ENCODE data around the gene SLC48A1.
A peak's percentile ranks its signal among the peaks of the same experiment; 100 is the strongest.

Gene SLC48A1

DNA sequence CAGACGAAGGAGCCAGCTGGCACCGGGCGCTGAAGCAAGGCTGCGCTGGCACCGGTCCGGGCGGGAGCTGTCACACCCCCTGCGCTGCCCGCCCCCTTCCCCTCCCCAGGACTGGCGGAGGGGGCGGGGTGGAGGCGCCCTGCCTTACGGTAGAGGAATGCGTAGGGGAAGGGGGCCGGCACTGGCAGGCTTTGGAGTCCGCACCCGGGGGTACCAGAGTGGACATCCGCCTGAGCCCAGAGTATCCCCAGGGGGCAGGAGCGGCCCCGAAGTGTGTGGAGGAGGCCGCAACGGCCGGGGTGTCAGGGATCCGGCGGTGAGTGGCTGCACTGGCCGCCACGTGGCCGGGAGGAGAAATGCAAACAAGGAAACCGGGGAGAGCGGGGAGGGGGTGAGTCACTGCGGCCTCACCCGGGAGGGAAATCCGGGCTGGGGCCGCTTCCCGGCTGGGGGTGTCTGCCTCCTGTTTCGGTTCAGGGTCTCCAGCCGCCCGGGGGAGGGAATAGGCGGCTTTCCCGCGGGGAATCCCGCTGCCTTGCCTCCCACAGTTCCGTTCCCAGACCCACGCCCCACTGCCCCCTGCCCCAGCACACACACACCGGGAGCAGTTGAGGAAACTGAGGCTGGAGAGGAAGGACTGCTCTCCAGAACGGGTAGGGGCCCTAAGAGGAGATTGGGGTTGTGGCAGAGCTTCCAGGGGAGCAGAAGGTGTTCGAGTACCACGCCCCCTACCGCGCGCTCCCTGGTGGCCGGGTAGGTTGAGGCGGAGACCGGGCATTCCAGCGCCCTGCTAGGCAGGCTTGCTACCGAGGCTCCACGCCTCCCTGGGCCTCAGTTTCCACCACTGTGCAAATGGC is 14.0 kb upstream of the SLC48A1 start, which contains the start of gene RAPGEF3:
RAPGEF3 (minus strand) TSS at position 47 of the 857 bp plus-strand sequence. CDS start 324 bp downstream, outside the sequence.
- DNase-seq = peak; percentile 55

DNA sequence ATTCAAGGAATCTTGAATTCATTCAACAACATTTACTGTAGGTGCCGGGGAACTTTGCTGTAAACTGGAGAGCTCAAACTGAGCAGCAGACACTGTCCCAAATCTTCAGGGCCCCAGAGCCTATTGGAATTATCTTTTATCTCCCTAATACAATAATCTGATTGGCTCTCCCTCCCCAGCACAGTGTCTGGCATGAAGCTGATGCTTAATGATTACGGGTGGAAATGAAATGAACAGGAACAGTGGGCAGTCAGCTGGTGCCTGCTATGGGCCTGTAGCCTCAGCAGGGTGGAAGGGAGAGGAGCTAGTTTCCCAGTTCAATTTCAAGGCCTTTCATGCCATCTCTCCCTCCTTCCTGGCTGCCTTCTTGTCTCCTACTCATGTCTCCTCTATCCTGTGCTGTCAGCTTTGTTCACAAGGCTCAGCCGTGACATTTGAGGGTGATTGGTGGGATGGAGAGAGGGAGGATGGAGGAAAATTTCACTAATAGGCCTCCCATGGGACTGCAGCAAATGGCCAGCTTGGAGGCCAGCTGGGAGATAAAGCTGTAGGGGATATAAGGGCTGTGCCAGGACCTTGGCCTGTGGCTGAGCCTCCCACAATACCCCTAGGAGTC is 10.1 kb upstream of the SLC48A1 start:
- DNase-seq = no peak

DNA sequence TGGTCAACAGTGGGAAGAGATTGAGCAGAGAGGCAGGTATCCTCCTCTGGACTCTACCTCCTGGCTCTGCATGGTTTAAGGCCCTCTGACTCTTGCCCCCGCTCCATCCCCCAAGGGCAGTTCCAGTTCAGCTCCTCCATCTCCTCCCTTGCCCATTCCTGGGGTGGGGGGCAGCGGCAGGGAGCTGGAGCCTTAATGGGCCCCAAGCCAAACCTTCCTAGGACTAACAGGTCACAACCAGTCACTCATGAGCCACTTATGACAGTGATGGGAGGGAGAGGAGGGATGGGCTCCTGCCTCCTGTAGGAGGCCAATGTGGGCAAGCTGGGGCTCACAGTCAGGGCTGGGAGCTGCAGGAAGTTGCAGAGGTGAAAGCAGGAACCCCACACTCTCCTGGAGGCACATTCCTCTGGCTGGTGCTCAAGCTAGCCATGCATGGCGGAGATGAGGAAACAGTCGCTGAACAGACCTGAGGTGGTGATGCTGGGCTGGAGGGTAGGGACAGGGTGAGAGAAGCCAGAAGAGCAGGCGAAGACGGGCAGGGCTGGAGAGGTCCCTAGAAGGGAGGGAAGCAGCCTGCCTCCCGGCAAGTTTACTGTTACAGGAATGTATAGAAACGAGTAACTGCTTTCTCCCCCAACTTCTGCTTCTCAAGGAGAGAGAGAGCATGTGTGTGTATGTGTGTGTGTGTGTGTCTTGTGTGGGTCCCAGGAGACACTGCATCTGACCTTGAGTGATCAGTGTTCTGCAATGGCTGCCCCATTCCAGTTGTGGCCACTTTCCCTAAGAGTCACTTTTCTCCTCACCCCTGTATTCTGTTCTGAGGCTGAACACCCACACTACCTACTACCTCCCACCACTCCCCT is 9.3 kb upstream of the SLC48A1 start:
- DNase-seq = no peak

DNA sequence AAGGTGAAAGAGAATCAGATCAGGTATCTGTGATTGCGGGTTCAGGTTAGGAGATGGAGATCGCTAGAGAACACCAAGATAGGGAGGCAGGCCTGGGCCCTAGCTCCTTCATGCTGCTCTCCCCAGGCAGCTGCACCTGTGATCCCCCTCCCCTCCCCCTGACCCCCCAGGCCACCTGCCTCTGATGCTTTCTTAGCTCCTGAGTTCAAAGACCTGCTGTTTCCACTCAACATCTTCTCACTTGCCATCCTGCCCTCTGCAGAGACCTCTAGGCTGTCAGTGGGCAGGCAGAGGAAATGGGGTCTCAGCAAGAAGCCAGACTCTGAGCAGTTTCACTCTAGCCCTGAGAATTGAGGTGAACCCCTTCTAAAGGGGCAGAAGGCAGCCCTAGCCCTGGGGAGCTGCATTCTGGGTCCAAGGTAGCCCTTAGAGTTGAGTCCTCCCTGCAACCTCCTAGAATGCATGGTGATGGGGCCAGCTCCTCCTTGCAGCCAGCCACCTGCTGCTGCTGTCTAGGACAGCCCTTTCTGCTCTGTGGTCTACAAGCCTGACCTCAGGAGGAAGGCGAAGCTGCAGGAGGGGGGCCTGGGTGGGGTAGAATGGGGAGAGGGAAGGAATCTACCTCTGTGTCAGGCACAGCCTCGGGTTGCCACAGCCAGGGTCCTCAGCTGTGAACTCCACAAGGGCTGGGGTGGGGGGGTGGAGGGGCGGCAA is 6.4 kb upstream of the SLC48A1 start:
- no peak for DNase-seq

DNA sequence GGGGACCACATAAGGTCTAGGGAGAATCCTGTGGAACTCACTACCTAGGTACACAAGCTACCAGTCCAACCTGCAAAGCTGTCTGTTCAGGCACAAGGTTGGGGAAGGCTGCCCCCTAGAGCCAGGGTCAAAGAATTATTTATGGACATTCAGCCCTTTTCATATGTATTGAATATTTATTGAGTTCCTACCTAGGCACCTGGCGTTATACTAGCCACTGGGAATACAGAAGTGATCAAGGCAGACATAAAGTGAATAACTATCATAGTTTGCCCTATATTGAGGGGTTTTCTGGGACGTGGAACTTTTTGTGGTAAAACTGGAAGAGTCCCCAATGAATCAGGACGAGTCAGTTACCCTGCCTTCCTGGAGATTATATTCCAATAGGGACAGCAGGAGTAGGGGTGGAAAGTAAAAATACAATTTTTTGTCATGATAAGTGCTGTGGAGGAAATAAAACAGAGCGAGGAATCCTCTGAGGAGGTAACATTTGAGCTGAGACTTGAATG is 5.8 kb upstream of the SLC48A1 start:
- DNase-seq = no peak

DNA sequence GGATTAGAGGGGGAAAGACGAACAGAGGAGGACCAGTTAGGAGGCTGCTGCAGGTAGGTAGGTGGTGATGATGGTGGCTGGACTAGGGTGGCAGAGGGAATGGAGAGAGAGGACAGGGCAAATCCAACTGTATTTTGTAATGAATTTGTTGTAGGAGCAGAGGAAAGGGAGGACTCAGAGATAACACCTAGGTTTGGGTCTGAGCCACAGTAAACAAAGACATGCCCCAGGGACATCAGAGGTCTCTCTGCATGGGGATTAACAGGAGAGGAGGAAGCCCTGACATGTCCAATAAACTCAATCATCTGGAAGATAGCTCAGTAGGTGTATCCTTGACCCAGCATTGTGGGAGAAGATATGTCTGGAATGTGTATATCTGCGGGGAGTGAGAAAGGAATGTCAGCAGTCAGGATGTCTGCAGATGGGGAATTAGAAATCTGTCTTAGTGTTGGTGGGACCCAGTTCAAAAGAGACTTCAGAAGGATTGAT is 4.7 kb upstream of the SLC48A1 start:
- no peak for DNase-seq

DNA sequence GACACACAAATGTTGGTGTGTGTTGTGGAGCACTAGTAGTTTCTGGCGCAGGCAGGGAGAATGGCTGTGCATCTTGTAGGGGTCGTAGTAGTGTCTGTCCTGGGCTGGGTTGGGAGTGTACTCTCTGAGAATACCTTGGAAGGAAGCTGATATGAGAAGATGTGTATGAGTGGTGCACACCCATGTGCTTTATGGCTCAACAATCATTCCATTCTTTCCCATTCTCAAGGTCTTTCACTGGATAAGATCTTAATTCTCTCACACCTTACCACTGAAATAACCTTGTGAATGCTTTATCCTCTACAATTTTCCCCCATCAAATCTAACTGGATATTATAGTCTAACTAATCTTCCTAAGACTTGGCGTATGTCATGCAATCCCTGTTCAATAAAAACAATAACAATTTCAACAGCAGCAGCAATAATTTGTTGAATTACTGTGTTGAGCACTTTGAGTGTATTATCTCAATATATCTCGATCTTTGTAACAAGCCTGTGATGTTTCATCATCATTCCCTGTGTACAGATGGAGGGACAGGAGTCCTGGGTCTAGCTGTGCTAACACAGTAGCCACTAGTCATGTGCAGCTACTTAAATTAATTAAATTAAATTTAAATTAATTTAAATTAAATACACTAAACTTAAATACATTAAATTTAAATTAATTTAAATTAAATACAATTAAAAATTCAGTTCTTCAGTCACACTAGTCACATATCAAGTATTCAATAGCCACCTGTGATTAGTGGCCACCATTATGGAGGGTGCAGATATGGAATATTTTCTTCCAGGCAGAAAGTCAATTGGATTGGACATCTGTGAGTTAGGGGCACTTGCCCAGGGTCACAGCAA is 3.6 kb upstream of the SLC48A1 start:
- DNase-seq = no peak

DNA sequence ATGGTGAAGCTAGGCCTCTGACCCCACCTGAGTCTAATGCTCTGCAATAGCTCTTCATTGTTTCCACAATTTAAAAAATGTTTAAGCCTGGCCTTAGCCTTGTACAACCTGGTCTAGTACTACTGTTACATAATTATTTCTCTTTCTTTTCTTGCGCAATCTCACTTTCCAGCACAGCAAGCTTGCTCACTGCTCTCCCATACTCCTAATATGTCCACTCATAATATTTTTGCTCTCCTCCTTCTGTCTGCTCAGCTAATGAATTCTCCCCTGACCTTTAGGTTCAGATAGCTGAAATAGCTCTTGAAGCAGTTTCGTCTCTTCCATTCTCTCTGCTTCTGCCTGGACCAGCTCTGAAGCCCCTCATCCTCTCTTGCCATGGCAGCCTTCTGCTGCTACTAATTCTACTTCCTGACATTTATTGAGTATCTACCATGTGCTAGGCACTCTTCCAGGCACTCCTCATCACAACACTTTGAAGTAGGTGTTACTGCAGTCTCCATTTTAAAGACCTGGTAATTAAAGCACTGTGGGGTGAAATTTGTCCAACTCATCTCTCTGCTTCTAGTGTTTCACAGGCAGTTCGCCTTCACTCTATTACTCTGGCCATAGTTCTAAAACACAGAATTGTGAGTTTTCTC is 2.8 kb upstream of the SLC48A1 start:
- no peak for DNase-seq

DNA sequence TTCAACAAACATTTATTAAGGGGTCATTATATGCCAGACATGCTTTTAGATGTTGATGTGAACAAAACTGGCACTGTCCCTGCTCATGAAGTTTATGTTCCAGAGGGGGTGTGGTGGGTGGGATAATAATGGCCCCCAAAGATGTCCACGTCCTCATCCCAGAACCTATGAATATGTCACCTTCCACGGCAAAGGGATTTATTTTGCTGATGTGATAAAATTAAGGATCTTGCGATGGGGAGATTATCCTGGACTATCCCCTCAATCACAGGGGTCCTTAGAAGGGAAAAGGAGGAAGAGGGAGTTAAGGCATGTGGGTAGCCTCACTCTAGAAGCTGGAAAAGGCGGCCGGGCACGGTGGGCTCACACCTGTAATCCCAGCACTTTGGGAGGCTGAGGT is 1.7 kb upstream of the SLC48A1 start:
- DNase-seq = no peak

DNA sequence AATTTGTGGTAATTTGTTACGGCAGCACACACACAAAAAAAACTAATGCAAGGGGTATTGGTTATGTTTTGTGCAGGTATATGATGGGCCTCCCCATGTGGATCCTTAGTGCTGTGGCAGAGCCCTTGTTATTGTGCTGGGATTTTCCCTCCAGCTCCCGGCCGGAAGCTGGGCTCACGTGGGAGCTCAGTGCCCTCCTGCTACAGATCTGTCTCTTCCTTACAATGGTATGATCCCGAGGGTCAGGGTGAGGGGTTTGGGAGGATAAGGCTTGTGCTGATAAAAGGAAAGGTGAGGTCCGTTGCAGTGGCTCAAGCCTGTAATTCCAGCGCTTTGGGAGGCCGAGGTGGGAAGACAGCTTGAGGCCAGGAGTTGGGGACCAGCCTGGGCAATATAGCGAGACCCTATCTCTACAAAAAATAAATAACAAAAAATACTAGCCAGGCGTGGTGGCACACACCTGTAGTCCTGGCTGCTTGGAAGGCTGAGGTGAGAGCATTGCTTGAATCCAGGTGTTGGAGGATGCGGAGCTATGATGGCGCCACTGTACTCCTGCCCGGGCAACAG is 861 bp upstream of the SLC48A1 start:
- DNase-seq = no peak

DNA sequence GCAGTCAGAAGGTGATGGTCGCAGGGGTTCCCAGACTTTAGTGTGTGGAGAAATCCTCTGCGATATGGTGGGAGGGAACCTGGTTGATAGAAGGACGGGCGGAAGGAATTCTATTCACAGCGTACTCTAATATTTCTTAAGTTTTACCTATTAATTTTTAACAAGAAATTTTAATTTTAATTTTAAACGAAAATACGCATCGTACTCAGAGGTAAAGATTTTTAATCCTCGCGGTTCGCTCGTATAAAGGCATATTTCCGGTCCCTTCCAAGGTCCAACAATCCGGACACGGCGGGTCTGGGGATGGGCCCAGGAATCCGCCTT is 338 bp upstream of the SLC48A1 start:
- DNase-seq = no peak

DNA sequence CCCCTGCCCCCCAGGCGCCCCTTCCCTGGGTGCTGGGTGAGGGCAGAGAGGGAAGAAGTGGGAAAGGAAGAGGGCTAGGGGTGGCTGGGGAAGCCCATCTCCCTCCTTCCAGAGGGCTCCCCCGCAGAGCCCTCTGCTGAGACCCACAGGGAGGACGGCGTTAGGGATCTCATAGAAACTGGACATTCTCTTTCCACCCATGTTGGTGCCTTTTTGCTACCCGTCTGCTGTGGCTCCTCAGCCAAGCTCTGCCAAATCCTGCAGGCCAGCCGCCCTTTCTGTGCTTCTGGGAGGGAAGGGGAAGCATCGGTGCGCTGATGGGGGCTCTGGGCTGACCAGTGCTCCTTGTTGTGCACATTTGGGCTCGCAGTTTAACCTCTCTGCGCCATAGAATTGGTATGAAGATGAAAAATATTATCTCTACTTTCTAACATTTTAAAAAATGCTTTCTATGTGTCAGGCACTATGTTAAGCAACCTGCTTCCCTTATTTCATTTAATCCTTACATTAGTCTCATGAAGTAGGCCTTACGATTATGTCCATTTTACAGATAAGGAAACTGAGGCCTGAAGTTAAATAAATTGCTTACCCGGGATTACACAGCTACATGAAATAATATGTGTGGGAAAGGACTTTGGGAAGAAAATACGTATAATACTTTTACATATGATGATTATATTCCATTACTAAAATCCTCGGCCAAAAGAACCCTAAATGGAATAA is 981 bp downstream of the SLC48A1 start:
- no peak for DNase-seq

DNA sequence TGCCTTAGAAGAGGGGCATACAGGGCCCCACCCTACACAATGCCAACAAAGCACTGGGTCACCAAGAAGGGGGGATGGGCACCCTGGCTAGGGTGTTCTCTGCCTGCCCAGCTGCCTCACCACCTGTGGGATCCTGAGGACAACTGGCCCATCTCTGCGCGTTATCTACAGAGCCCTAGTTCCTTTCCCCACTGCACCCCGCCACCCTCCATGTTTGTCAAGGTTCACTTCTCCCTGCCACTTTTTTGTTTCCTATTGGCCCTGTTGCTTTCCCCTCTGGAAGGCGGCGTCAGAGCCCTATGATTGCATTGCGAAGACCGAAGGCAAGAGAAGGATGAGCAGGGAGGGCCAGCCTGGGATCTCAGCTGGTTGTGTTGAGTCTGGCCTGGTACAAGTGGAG is 1.6 kb downstream of the SLC48A1 start:
- DNase-seq = no peak

DNA sequence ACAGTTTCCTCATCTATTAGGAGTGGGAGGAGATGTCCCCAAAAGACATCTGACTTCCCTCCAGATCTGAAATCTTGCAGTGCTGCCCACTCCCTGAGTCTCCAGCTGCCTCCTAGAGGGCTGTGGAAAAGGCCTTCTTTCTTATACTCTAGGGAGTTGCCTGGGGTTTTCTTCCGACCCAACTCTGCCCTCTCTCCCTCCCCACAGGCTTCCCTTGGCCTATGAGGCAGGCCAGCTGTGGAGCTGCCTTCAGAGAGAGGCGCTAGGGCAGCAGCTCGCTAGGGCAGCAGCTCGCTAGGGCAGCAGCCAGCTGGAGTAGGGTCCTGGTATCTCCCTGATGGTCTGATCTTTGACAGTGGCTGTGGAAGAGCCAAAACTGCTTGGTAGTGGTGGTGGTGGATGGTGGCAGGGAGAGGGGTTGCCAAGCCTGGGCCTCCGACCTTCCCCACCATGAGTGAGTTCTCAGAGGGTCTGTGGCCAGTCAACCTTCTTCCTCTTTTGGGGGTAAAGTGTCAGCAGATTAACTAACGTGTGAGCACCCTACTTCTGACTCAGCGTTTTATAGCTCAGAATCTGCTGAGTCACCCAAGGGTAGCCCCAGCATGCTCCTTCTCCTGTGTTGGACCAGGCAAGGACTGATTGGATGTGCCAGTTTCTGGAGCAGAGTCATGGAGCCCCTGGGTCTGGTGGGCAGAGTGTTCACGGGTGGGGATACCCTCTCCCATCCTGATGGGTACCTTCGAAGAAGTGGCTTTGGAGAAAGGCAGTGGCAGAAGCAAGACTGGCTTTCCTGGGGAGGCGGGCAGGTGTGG is 2.3 kb downstream of the SLC48A1 start:
- no peak for DNase-seq

DNA sequence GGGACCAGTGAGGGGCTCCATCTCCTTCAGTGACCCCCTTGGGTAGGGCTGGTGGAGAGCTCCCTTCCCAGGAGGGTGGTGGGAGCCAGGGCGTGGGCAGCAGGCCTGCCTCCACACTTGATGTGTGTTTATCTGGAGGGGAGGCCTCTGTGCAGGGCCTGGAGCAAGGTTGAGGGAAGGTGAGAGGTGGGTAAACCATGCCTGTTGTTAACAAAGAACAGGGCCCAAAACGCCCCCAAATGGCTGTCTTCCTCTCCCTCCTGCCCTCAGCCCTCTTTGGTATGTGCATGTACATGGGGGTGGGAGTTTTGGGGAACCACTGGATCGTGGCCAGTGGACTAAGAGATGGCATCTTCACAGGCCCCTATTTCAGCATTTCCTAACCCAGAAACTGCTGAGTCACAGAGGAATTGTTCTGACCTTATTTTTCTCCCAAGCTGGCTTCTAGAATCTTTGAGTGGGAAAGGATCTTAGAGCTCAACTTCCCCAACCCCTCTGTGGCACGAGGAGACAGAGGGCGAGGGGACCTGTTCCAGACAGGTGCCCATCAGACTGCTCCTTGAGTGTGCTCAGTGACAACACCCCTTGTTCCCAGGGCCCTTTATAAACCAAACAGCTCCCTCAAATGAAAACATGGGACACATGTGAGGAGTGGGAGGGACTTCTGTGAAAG is 3.6 kb downstream of the SLC48A1 start:
- DNase-seq = no peak

DNA sequence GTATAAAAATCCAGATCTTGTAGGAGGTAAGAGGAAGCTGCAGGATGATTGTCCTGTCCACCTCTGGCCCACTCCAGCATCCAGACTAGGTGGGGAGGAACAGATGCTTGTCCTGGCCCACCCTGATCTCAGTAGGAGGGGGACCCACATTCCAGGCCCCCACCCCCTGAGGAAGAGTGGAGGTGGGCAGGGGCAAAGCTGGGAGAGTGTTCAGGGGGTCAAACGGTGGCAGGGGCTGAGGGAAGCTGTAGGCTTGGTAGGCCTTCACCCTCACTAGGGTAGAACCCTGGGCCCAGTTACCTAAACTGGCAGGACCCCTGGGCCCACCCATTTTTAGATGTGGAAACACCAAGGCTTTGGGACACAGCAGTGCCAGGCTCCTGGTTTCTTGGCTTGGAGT is 4.1 kb downstream of the SLC48A1 start:
- DNase-seq = no peak

DNA sequence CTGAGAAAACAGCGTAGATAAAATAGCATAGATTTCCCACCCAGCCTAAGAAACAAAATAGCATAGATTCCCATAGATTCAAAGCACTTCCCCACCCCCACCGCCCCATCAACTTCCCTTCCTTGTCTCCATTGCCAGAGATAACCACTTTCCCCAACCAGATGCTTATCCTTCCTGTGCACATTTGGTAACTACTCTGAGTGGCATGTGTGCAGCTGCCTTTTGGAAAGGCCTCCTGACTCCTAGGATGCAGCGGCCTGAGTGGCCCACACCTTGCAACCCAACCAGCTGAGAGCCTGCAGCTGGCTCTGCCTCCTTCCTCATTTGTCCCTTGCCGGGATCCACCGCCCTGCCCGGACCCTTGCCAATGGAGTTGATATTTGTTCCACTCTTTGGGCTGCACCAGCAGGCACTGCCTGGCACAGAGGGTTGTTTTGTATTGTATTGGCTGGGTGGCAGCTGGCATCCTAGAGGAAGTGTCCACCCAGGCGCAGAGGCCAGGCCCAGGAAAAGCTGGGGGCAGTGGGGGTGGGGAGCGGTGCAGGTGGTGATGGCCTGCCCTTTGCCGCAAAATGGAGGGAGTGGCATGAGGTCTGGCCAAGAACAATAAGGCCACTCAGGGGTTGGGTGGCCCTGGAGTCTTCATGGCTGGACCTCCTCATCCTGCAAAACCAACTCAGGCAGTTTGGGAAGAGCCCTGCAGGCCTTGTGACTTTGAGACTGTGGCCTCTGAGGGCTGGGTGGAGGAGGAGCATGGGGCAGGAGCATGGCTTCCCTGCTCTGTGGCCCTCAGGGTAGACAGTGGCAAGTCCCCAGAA is 4.9 kb downstream of the SLC48A1 start:
- DNase-seq = no peak

DNA sequence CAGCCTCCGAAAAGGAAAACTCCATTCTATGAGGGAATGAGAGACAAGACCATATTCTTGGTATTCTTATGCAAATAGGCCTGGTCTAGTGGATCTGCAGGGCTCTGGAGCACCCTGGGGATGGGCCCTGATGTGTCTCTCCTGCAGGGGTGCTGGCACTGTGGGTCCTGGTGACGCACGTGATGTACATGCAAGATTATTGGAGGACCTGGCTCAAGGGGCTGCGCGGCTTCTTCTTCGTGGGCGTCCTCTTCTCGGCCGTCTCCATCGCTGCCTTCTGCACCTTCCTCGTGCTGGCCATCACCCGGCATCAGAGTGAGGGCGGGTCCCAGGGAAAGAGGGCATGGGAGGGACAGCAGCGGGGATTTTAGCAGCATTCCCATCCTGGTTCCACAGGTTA is 5.8 kb downstream of the SLC48A1 start:
- no peak for DNase-seq
